C4-2B (cell line): Measurements from ENCODE around the gene SPTBN4.

ENCODE experiments used
- H3K27ac ChIP-seq: fragments of 450-650 bp; 2 replicates; pipeline ENCODE4 v1.5.1; 2017
- ZFX ChIP-seq: fragments of 450-650 bp; IDR thresholded peaks from 2 replicates; pipeline ENCODE4 v1.6.1; 2017
- TF ChIP-seq, protein P1 (sequence below): fragments of 450-650 bp; conservative IDR thresholded peaks from 2 replicates; pipeline ENCODE4 v1.5.1; 2017; ENCODE audit warnings: mild to moderate bottlenecking

The SPTBN4 gene

DNA sequence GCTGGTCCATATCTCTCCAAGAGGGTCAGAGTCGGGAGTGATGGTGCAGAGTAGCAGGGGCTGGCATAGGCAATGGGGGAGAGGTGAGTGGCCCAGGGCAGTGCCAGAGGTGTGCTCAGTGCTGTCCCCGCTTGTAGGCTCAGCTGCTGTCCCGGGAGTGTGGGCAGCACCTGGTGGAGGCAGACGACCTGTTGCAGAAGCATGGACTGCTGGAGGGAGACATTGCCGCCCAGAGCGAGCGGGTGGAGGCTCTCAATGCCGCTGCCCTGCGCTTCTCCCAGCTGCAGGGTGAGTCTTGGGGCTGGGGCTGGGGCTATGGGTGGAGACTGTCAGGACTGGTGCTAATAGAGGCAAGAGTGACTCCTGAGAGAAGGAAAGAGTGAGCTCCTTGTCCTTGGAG, 39.3 kb downstream of the SPTBN4 start:
- TF ChIP-seq, protein P1, sequence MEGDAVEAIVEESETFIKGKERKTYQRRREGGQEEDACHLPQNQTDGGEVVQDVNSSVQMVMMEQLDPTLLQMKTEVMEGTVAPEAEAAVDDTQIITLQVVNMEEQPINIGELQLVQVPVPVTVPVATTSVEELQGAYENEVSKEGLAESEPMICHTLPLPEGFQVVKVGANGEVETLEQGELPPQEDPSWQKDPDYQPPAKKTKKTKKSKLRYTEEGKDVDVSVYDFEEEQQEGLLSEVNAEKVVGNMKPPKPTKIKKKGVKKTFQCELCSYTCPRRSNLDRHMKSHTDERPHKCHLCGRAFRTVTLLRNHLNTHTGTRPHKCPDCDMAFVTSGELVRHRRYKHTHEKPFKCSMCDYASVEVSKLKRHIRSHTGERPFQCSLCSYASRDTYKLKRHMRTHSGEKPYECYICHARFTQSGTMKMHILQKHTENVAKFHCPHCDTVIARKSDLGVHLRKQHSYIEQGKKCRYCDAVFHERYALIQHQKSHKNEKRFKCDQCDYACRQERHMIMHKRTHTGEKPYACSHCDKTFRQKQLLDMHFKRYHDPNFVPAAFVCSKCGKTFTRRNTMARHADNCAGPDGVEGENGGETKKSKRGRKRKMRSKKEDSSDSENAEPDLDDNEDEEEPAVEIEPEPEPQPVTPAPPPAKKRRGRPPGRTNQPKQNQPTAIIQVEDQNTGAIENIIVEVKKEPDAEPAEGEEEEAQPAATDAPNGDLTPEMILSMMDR, result no peak
- no peak for TF ChIP-seq ZFX
- H3K27ac ChIP-seq, result no peak overlapping the region

DNA sequence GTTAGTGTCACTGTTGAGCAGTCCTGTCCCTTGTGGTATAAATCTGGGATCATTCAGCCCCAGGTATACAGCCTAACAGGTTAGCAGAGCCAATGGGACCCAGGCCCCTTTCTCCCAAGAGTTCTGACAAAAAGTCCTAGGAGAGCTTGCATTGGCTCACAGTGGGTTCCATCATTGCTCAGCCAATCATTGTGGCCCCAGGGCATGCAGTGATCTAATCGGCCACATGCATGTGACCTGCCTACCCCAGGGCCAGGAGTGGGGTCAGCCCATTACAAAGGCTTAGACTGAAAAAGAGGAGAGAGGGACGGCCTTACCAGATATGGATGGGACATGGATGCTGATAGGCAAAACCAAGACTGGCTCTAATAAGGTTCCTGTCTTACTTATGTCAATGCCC, 41.1 kb downstream of the SPTBN4 start:
- no peak overlapping the region for H3K27ac ChIP-seq
- TF ChIP-seq, protein P1, result no peak
- no peak for TF ChIP-seq ZFX

DNA sequence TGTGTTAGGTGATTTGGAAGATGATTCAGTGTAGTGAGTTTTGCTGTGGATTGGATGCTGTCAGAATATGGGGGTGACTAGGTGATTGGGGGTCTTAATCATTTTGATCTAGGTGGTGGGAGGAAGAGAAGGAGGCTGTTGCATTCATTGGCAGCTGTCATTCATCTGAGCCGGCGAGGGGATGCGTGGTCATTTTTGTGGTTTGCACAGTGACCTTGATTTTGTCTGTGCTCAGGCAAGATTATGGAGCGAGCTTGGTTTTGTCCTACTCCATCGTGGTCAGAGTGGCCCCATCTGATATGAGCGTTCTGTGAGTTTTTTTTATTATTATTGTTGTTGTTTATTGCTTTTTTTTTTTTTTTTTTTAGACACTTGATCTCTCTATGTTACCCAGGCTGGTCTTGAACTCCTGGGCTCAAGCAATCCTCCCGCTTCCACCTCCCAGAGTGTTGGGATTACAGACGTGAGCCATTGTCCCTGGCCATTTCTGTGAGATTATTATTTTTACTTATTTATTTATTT, 42.0 kb downstream of the SPTBN4 start:
- H3K27ac ChIP-seq, result no peak overlapping the region
- TF ChIP-seq, protein P1, result no peak
- TF ChIP-seq ZFX, result no peak

DNA sequence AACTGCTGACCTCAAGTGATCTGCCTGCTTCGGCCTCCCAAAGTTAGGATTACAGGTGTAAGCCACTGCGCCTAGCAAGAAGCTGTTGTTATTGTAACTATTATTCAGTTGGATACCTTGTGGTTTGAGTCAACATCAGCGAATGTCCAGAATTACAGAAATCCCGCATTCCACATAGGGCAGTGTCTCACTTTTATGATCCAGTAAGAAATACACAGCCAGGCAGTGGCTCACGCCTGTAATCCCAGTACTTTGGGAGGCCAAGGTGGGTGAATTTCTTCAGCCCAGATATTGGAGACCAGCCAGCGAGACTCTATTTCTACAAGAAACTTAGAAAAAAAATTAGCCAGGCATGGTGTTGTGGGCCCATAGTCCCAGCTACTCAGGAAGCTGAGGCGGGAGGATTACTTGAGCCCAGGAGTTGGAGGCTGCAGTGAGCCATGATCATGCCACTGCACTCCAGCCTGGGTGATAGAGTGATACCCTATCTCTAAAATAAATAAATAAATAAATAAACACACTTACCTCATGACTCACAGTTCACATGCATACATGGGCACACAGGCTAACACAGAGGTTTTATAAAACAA, 43.8 kb downstream of the SPTBN4 start:
- H3K27ac ChIP-seq, result no peak overlapping the region
- TF ChIP-seq, protein P1, result no peak
- no peak for TF ChIP-seq ZFX

DNA sequence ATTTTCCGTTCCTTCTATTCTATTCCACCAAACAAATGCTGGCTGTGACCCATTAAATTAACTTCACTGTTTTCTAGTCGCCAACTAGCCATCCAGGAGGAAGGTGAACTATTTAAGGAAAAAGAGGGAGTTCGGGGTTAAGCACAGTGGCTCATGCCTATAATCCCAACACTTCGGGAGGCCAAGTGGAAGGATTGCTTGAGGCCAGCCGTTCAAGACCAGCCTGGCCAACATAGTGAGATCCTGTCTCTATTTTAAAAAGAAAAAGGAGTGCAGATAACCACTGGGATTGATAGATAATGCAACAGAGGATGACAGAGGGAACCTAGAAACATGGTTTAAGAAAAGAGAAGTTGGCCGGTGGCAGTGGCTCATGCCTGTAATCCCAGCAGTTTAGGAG, 44.7 kb downstream of the SPTBN4 start:
- TF ChIP-seq, protein P1, result no peak
- no peak for TF ChIP-seq ZFX

DNA sequence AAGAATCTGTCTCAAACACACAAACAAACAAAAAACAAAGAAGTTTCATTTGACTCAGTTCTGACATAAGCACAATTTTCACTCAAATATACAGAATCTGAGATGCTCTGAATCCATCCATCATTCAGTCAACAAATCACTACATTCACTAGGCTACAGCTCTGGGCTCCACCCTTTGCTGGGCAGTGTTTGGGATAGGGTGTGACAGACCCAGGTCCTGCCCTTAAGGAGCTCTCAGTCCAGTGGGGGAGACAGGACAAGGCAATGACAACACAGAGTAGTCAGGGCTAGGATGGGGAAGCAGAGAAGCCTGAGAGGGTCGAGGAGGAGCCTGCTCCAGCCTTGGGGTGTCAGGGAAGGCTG, 45.3 kb downstream of the SPTBN4 start:
- TF ChIP-seq, protein P1, result no peak
- TF ChIP-seq ZFX, result no peak
- H3K27ac ChIP-seq, result no peak overlapping the region

More for the DNA sequence above, 44.7 kb downstream of the SPTBN4 start:
- no peak overlapping the region for H3K27ac ChIP-seq

DNA sequence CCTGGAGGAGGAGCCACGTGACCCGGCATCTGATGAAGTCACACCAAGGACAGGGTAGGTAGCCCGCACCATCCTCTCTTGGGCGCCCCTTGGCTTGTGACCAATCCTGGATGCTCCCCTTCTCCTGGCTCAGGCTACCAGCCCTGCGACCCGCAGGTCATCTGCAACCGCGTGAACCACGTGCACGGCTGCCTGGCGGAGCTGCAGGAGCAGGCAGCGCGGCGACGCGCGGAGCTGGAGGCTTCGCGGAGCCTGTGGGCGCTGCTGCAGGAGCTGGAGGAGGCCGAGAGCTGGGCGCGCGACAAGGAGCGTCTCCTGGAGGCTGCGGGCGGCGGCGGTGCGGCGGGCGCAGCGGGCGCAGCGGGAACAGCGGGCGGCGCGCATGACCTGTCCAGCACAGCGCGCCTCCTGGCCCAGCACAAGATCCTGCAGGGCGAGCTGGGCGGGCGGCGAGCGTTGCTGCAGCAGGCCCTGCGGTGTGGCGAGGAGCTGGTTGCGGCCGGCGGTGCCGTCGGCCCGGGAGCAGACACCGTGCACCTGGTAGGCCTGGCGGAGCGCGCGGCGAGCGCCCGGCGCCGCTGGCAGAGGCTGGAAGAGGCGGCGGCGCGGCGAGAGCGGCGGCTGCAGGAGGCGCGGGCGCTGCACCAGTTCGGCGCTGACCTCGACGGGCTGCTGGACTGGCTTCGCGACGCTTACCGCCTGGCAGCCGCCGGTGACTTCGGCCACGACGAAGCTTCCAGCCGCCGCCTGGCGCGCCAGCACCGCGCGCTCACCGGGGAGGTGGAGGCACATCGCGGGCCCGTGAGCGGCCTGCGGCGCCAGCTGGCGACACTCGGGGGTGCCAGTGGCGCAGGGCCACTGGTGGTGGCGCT, 45.9 kb downstream of the SPTBN4 start:
- TF ChIP-seq, protein P1, result no peak
- TF ChIP-seq ZFX, result no peak
- no peak overlapping the region for H3K27ac ChIP-seq
